IPS DF 6.9 (cell line): Measurements from ENCODE around the gene RIMBP2.

Source experiments
- DNase-seq: peaks from one replicate; pipeline ENCODE4 v3.0.0-alpha.2; 2013; ENCODE audit warnings: low read depth, low spot score
- H3K27ac ChIP-seq: one replicate; pipeline ENCODE4 v1.5.1; 2013; ENCODE audit warnings: low read length, control low read depth
- H3K27me3 ChIP-seq: 2 replicates; pipeline ENCODE4 v1.6.1; 2013; ENCODE audit warnings: mild to moderate bottlenecking, low read length; ENCODE audit not compliant: control insufficient read depth, insufficient read depth
- H3K36me3 ChIP-seq: 2 replicates; pipeline ENCODE4 v1.6.1; 2013; ENCODE audit warnings: low read length; ENCODE audit not compliant: control insufficient read depth, insufficient read depth
- H3K4me1 ChIP-seq: 2 replicates; pipeline ENCODE4 v1.6.1; 2013; ENCODE audit warnings: low read length; ENCODE audit not compliant: control insufficient read depth, insufficient read depth
- H3K4me3 ChIP-seq: 2 replicates; pipeline ENCODE4 v1.5.1; 2013; ENCODE audit warnings: mild to moderate bottlenecking, low read length
- H3K9me3 ChIP-seq: 2 replicates; pipeline ENCODE4 v1.6.1; 2013; ENCODE audit warnings: low read length, inconsistent platforms; ENCODE audit not compliant: control insufficient read depth, insufficient read depth
- WGBS: extraction: QIAGEN DNeasy Blood & Tissue Kit; methylation state at CpG from one replicate; pipeline ENCODE4 v1.1.7; 2013; ENCODE audit warnings: mixed read lengths, missing lambda C conversion rate; ENCODE audit not compliant: insufficient read length, insufficient coverage; 5-methylcytosine and 5-hydroxymethylcytosine counted together

Gene RIMBP2

GRCh38 chr12:130712346-130713065, 3.6 kb downstream of the RIMBP2 start:
- no CpG with 5 or more reads among the region's 20 CpGs for WGBS
- no peak for DNase-seq
- no peak overlapping the region for H3K27ac ChIP-seq
- no peaks in the 10 kb centered on the region for H3K27me3 ChIP-seq
- H3K4me1 ChIP-seq = no peaks in the 10 kb centered on the region
- no peaks in the 10 kb centered on the region for H3K36me3 ChIP-seq
- H3K9me3 ChIP-seq = peaks cover 20% of the 10 kb centered on the region
- no peak overlapping the region for H3K4me3 ChIP-seq

DNA sequence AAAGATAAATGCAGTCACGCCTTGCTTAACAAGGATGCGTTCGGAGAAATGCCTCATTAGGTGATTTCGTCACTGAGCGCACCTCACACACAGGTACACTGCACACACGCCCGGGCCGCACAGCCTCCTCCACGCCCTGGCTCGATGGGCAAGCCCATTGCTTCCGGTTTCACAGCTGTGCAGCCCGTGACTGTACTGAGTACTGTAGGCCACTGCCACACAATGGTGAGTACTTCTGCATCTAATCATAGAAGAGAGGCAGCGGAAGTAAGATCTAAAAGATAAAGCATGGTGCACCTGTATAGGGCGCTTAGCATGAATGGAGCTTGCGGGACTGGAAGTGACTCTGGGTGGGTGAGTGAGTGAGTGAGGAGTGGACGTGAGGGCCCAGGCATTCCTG, 4.3 kb downstream of the RIMBP2 start:
- DNase-seq = no peak
- Histone ChIP-seq H3K9me3 (peaks cover 20% of the 10 kb centered on the region), H3K4me3 (no peak overlapping the region), H3K27ac (no peak overlapping the region), H3K27me3 (no peaks in the 10 kb centered on the region), H3K4me1 (no peaks in the 10 kb centered on the region), H3K36me3 (no peaks in the 10 kb centered on the region)
- no CpG with 5 or more reads among the region's 16 CpGs for WGBS

GRCh38 chr12:130710733-130711080, 5.4 kb downstream of the RIMBP2 start:
- Histone ChIP-seq H3K9me3 (peaks cover 21% of the 10 kb centered on the region), H3K27me3 (no peaks in the 10 kb centered on the region), H3K4me3 (no peak overlapping the region), H3K27ac (no peak overlapping the region), H3K4me1 (no peaks in the 10 kb centered on the region), H3K36me3 (no peaks in the 10 kb centered on the region)
- WGBS = no CpG with 5 or more reads among the region's 7 CpGs
- DNase-seq = no peak

GRCh38 chr12:130709971-130710732, 5.9 kb downstream of the RIMBP2 start:
- Histone ChIP-seq H3K27ac (no peak overlapping the region), H3K27me3 (no peaks in the 10 kb centered on the region), H3K4me3 (no peak overlapping the region), H3K4me1 (no peaks in the 10 kb centered on the region), H3K36me3 (no peaks in the 10 kb centered on the region), H3K9me3 (peaks cover 24% of the 10 kb centered on the region)
- DNase-seq = no peak
- WGBS = no CpG with 5 or more reads among the region's 13 CpGs

GRCh38 chr12:130709151-130709970, 6.7 kb downstream of the RIMBP2 start:
- no peaks in the 10 kb centered on the region for H3K27me3 ChIP-seq

GRCh38 chr12:130708648-130709047, 7.5 kb downstream of the RIMBP2 start:
- no peak for DNase-seq
- no CpG with 5 or more reads among the region's 12 CpGs for WGBS
- H3K27ac ChIP-seq = no peak overlapping the region
- H3K27me3 ChIP-seq = no peaks in the 10 kb centered on the region
- peaks cover 28% of the 10 kb centered on the region for H3K9me3 ChIP-seq
- no peak overlapping the region for H3K4me3 ChIP-seq
- no peaks in the 10 kb centered on the region for H3K4me1 ChIP-seq
- no peaks in the 10 kb centered on the region for H3K36me3 ChIP-seq

More at GRCh38 chr12:130709151-130709970, 6.7 kb downstream of the RIMBP2 start:
- Histone ChIP-seq H3K36me3 (no peaks in the 10 kb centered on the region), H3K27ac (no peak overlapping the region), H3K4me3 (no peak overlapping the region), H3K9me3 (peaks cover 26% of the 10 kb centered on the region), H3K4me1 (no peaks in the 10 kb centered on the region)
- WGBS = no CpG with 5 or more reads among the region's 29 CpGs
- no peak for DNase-seq

DNA sequence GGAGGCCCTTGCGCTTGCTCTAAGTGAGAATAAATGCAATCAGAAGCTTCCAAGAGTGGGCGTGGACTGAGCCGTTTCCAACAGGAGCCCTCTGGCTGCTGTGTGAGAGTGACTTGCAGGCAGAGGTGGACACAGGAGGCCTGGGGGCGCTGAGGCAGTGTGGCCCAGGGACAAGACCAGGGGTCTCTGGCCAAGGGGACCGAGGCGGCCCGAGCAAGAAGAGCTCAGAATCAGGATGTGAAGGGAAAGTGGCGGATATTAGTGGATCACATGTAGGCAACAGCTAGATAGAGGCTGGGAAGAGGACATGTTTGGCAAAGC, 8.6 kb downstream of the RIMBP2 start:
- H3K27me3 ChIP-seq = no peaks in the 10 kb centered on the region
- DNase-seq = no peak
- H3K4me1 ChIP-seq = no peaks in the 10 kb centered on the region
- WGBS = no CpG with 5 or more reads among the region's 8 CpGs
- H3K4me3 ChIP-seq = no peak overlapping the region
- no peak overlapping the region for H3K27ac ChIP-seq
- peaks cover 27% of the 10 kb centered on the region for H3K9me3 ChIP-seq
- no peaks in the 10 kb centered on the region for H3K36me3 ChIP-seq

DNA sequence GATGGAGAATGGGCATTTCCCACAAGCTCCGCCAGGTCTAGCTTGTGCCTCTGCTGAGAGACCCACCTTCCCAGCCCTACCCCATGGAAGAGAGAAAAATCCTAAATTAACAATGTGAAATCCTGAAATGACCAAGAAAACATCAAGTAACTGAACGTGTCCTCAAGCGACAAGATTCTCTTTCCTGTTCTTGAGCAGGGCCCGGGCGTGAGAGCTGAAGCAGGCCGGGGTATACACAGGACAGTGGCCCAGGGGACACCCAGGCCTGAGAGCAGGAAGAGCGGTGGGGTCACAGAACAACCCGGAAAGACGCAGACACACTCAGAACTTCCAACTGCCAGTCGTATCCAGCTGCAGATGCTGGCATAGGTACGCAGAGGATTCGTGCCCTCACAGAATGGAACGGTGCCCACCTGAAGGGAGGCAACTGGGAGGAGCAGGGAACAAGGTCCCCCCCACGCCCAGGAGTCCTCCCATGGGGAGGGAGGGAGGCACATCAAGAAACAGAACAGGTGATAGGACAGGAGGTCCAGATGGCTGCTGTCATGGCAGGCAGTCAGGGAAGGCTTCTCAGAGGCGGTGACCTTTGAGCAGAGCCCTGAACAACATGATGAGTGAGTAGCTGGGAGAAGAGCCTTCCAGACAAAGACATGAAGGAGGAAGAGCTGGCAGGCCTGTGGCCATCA, 9.1 kb downstream of the RIMBP2 start:
- Histone ChIP-seq H3K4me1 (no peaks in the 10 kb centered on the region), H3K4me3 (no peak overlapping the region), H3K36me3 (no peaks in the 10 kb centered on the region), H3K27ac (no peak overlapping the region), H3K9me3 (peaks cover 27% of the 10 kb centered on the region), H3K27me3 (no peaks in the 10 kb centered on the region)
- no peak for DNase-seq
- WGBS = no CpG with 5 or more reads among the region's 15 CpGs

GRCh38 chr12:130706311-130706710, 9.8 kb downstream of the RIMBP2 start:
- Histone ChIP-seq H3K4me3 (no peak overlapping the region), H3K4me1 (no peaks in the 10 kb centered on the region), H3K27ac (no peak overlapping the region), H3K36me3 (no peaks in the 10 kb centered on the region), H3K9me3 (peaks cover 25% of the 10 kb centered on the region), H3K27me3 (no peaks in the 10 kb centered on the region)
- WGBS = no CpG with 5 or more reads among the region's 16 CpGs
- DNase-seq = no peak

GRCh38 chr12:130705178-130705822, 10.8 kb downstream of the RIMBP2 start:
- no peaks in the 10 kb centered on the region for H3K27me3 ChIP-seq
- no peaks in the 10 kb centered on the region for H3K4me1 ChIP-seq
- H3K9me3 ChIP-seq = peaks cover 28% of the 10 kb centered on the region
- no CpG with 5 or more reads among the region's 23 CpGs for WGBS
- H3K36me3 ChIP-seq = no peaks in the 10 kb centered on the region
- no peak overlapping the region for H3K27ac ChIP-seq
- H3K4me3 ChIP-seq = no peak overlapping the region
- DNase-seq = no peak
